Fibroblast of skin of abdomen (primary cell): ENCODE data around the gene UBE2L6.
"Not testable (repeated sequence)": the region's sequence is repeated elsewhere in the genome, so short reads cannot be mapped to it uniquely, and the experiment has no call there.

Experiments used
- DNase-seq: peaks from one replicate; pipeline ENCODE4 v3.0.0-alpha.2; 2013

The UBE2L6 gene

DNA sequence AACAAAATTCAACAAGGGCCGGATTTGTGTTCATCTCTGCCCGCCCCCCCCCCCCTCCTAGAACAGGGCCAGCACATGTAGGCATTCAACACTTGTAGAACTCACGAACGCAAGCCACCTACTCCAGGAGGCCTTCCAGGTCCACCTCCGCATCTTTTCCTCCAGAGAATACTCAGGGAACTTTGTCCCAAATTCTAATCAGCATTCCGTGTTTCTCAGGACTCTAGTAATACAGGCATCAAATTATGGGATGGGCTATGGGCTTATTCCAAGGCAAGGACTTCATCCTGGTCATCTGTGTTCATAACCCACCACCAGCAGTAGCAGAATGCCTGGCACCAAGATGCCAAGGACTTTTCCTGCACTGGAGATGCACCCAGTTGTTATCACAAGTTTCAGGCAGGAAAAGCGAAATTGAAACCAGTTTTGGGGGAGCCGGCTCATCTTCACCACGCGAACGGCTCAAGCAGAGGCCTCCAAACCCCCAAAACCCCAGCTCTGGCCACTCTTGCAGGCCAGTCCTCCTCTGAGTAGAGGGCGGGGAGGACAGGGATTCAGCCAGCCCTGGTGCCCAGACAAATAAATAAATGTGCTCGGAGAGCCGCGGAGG is 462 bp downstream of the UBE2L6 start:
- DNase-seq = peak; percentile 4

DNA sequence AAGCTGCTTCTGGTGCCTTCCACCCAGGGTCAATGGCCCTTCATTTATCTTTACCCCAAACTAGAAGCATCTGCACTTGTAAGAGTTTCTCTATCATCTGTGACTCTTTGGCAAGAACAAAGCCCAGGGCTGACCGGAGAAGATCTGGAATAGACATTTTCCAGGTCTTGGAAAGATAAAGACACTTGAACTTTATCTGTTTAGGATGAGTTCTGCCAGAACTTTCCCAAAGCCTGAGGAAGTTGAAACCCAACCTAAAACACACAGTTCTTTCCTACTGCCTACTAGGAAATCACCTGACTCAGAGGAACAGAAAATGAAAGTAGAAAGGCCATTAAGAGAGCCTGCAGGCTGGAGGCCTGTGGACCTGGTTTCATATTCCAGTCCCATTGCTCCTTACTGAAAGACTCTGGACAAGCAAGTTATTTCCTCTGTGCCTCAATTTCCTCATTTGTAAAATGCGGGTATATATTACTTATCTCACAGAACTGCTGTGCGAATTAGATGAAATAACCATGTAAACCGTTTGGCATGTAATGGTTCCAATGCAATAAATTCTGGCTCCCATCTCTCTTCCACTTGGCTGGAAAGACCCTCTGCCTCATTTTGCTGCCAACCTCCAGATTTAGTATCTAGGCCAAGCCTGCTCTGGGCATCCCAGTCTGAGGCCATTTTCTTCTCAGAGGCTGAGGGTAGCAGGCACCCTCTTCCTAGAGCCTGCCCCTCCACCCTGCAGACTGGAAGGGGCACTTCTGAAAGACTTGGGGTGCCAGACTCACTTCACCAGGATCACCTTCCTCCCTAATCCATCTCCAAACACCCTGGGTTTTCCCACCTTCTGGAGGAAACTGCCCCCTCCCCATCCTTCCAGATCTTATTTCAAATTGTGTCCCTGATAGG is 1.2 kb downstream of the UBE2L6 start:
- peak; percentile 12 for DNase-seq

DNA sequence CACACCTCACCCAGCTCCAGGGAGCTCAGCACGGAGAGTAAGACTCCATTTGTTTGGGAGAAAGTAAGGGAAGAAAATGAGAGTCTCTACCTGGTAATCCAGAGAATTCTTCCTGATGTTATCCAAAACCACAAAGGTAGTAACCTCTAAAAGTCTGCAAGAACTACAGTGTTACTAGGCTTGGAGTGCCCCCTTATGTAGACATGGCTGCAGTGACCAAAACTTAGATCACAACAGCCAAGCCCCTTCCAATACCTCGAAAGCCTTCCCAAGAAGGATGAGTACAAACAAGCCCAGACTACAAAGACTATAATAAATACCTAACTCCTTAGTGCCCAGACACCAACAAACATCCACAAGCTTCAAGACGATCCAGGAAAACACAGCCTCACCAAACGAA is 4.9 kb downstream of the UBE2L6 start:
- DNase-seq = no peak

DNA sequence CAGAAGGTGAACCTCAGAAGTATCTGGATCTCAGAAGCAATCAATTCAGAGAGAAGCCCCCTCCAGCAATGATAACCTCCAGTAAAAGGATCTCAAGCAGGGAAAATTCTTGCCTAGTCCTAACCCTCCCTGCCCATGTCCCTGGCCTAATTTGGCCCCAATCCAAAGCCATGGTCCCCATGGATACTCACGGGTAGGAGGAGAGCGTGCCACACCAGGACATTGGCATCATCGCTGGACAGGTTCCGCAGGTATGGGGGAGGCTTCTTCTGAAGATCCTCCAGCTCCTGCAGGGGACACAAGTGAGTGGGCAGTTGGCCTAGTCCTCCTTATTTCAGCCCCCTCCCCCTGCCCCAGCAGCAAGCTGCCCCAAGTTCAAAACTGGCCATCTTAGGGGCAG is 7.3 kb downstream of the UBE2L6 start:
- DNase-seq = no peak

DNA sequence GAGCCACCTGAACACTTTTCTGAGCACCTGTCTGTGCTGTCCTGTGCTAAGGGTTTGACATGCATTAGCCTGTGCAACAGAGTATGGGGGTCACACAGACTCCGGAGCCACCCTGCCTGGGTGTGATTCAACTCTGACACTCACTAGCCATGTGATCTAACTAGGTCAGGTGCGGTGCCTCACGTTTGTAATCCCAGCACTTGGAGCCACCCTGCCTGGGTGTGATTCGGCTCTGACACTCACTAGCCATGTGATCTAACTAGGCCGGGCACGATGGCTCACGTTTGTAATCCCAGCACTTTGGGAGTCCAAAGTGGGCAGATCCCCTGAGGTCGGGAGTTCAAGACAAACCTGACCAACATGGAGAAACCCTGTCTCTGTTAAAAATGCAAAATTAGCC is 11.4 kb downstream of the UBE2L6 start:
- no peak for DNase-seq

DNA sequence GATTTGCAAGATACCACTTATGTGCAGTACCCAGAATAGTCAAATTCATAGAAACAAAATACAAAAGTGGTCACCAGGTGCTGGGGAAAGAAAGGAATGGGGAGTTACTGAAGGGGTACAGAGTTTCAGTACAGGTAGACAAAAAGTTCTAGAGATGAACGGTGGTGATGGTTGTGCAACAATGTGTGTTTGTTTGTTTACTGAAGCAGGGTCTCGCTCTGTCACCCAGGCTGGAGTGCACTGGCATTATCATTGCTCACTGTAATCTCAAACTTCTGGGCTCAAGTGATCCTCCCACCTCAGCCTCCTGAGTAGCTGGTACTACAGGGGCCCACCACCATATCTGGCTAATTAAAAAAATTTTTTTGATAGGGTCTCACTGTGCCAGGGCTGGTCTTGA is 12.1 kb downstream of the UBE2L6 start:
- DNase-seq = no peak

DNA sequence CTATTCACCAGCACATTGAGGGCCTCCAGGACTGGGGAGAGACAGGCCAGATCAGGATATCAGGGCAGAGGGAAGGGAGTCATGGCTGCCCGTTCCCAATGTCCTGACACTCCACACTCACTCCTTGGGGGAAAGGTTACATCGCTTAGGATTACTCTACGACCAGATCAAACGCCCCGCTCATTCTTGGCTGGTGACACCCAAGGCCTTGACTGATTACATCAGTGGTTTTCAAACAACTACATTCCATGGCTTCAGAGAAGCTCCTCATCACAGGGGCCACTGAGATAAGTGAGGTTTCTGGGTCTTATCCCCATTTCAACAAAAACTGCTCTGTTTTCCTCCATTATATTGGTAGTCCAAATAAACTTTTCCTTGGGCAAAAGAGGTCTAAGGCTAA is 15.0 kb downstream of the UBE2L6 start:
- no peak for DNase-seq

DNA sequence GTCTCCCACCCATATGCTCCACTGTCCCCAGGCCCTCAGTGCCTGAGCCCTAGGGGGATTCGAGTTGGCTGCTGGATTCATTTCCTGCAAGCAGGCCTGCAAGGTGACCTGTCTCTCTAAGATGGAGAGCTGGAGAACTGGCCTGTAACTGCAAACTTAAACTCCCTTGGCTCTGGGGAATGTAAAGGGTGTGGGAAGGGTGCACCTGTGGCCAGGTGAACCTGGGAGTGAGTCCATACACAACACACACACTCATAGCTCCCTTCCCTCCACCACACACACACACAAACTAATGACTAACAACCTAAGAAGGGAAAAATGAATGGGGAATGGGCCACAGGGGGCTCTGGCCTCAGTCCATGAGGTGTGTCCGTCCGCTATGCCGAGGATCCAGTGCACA is 15.5 kb downstream of the UBE2L6 start:
- no peak for DNase-seq

DNA sequence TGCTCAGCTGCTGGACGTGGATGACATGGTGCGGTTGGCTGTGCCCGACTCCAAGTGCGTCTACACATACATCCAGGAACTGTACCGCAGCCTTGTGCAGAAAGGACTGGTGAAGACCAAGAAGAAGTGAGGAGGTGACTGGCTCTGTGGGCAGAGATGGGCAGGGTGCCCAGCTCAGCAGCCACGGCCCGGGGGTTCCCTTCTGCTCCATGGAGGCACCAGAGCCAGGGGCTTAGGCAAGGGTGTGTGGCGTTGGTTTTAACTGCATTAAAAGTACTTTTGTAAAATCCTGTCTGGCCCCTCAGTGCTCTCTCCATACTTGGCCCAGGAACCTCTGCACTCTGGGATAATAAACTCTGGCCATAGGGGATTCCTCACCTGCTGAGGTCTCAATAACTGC is 17.5 kb downstream of the UBE2L6 start:
- no peak for DNase-seq

DNA sequence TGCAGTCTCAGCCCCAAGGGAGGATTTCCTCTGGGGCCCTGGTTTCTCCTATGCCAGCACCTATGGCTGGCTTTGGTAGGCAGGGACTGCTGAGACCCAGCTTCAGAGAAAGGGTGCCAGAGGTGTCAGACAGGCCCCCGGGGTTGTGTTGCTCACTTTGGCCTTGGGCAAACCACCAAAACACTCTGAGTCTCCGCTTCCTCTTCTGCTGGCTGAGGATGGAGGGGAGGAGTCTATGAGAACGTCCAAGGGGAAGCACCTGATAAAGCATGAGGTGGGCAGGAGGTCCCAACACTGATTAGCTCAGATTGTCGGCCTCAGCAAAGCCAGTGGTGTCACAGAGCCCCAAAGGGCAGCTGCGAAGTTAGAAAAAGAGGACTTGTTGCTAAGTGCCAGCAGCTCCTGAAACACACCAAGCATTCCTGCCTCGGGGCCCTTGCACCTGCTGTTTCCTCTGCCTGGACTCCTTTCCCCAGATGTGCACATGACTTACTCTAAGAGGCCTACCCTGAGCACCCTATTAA is 19.6 kb downstream of the UBE2L6 start:
- DNase-seq = no peak

DNA sequence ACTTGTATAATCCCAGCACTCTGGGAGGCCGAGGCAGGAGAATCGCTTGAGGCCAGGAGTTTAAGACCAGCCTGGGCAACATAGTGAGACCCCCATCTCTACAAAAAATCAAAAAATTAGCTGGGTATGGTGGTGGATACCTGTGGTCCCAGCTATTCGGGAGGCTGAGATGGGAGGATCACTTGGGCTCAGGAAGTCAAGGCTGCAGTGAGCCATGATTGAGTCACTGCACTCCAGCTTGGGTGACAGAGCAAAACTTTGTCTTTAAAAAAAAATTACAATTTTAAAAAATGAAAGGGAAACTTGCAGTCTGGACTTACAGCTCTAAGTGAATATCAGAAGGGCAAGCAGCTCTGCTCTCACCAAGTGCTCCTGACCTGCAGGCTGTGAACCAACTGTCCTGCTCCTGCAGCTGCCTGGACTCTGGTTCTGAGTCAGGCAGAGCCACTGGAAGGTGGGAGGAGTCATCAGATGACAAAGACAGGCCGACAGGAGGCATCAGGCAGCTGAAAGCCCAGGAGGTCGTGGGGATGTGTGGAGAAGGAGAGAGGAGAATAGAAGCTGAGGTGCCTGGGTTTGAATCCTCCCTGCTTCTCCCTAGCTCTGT is 20.5 kb downstream of the UBE2L6 start:
- peak; percentile 27 for DNase-seq

DNA sequence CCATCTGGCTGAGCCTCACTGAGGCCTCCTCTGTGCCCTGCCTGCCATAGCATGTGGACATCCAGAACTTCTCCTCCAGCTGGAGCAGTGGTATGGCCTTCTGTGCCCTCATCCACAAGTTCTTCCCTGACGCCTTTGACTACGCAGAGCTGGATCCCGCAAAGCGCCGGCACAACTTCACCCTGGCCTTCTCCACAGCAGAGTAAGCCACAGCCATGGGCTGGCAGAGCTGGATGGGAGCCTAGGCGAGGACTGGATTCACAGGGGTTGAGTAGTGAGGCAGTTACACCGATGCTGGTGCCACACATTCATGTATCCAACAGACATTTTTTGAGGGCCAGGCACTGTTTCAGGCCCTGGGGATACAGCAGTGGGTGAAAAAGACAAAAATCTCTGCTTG is 21.0 kb downstream of the UBE2L6 start:
- no peak for DNase-seq

DNA sequence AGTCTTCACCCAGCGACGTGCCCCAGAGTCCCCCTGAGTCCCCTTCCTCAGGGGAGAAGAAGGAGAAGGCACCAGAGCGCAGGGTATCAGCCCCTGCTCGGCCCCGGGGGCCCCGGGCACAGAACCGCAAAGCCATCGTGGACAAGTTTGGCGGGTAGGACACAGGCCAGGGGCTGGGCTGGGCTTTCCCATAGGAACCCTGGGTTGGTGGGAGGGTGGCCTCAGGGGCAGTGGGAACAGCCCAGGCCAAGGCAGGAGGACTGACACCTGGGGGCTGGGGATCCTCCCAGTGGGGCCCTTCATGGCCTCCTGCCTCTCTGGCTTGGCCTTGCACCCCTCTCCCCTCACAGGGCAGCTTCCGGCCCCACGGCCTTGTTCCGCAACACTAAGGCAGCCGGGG is 21.6 kb downstream of the UBE2L6 start:
- no peak for DNase-seq

DNA sequence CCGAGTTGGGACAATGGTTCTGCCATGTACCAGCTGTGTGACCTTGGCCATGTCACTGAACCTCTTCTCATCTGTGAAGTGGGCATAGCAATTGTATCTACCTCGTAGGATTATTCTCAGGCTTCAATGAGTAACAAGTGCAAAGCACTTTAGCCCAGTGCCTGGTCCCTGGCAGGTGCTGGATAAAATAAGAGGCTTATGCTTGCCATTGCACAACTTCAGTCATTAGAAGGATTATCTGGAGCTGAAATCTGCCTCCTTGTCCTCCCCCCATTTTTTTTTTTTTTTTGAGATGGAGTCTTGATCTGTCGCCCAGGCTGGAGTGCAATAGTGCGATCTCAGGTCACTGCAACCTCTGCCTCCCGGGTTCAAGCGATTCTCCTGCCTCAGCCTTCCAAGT is 22.9 kb downstream of the UBE2L6 start:
- DNase-seq = no peak

DNA sequence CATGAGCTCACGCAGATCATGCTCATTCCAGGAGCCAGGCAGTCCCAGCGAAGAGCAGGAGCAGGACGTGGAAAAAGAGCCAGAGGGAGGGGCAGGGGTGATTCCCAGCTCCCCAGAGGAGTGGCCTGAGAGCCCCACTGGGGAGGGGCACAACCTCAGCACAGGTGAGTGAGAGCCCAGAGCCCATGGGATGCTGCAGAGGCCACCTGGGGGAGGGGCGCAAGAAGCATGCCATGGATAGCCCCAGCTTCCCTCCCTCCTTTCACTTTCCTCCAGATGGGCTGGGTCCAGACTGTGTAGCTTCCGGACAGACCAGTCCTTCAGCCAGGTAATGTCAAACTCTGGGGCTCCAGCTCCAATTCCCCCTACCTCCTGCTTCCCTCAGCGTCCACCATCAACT is 23.9 kb downstream of the UBE2L6 start:
- DNase-seq = no peak

DNA sequence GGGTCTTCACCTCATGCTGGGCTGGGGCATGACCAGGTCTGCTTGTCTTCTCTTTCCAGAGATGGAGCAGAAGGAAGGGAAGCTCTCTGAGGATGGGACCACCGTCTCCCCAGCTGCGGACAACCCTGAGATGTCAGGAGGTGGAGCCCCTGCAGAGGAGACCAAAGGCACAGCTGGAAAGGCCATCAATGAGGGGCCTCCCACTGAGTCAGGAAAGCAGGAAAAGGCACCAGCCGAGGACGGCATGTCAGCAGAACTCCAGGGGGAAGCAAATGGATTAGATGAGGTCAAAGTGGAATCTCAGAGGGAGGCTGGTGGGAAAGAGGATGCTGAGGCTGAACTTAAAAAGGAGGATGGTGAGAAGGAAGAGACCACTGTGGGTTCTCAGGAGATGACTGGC is 24.9 kb downstream of the UBE2L6 start:
- DNase-seq = no peak

DNA sequence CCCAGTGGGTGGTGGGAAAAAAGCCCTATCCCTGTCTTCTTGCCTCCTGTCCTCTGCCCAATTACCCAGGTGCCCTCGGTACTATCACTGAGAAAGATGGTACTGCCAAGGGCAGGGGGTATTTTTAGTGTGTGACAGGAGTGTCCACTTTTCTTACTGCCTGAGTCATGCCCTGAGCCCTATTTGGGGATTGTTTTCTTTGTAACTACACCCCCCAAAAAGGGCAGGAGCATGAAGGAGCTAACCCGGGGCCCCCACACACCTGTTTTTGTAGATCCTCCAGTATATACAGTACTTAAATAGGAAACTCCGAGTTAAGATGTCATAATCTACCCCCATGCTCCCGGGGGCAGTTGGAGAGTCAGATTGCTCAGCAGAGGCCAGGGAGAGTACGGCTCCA is 26.3 kb downstream of the UBE2L6 start:
- no peak for DNase-seq

DNA sequence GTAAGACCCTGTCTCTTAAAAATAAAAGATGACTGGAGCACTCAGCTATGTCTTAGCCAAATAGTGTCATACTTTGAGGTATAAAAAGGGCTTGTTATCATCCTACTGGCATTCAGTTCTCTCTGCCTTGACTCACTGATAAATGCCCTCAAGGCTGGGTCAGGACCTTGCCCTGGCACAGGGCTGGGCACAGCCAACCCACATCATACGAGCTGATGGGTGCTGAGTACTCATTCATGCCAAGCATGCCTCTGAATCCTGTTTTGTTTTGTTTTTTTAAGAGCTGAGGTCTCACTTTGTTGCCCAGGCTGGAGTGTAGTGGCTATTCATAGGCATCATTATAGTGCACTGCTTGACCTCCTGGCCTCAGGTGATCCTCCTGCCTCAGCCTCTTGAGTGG is 28.1 kb downstream of the UBE2L6 start:
- no peak for DNase-seq

DNA sequence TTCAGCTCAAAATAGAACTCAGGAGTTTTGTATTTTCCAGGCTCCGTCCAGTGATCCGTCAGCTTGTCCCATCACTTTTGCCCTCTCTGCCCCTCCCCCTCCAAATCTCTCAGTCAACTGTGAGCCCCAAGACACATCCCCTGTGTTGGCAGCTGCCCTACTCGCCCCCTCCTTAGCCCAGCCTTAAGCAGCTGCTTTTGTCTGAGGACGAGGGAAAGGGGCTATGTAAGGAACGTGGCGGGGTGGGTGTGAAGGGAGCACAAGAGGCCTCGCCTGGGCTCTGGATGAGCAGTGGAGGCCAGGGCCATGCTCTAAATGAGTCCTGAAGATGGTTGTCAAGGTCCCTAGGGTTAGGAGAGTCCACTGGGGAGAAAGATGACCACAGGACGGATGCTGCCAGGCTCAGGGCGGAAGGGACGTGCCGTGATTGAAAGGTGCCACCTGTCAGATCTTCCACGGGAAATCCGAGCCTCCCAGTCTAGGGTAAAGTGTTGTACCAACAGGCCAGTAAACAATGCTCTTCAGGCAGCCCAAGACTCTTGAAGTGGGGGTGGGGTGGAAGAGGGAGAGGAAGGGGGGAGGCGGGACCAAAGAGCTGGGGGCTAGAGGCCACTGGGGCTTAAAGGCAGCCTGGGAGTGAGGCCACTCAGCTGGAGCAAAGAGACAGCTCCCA is 30.4 kb downstream of the UBE2L6 start, which contains the start of gene SMTNL1:
Gene SMTNL1, plus strand, starts transcription at position 649 of the 673 bp plus-strand sequence. CDS start 5,048 bp downstream, outside the sequence.
- DNase-seq = no peak

DNA sequence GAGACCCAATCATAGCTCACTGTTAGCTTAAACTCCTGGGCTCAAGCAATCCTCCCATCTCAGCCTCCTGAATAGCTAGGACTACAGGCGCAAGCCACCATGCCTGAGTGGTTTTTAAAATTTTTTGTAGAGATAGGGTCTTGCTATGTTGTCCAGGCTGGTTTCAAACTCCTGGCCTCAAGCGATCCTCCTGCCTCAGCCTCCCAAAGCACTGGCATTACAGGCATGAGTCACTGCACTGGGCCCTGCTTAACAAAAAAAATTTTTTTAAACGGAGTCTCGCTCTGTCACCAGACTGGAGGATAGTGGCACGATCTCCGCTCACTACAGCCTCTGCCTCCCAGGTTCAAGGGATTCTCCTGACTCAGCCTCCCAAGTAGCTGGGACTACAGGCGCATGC is 33.0 kb downstream of the UBE2L6 start:
- not testable (repeated sequence) for DNase-seq

DNA sequence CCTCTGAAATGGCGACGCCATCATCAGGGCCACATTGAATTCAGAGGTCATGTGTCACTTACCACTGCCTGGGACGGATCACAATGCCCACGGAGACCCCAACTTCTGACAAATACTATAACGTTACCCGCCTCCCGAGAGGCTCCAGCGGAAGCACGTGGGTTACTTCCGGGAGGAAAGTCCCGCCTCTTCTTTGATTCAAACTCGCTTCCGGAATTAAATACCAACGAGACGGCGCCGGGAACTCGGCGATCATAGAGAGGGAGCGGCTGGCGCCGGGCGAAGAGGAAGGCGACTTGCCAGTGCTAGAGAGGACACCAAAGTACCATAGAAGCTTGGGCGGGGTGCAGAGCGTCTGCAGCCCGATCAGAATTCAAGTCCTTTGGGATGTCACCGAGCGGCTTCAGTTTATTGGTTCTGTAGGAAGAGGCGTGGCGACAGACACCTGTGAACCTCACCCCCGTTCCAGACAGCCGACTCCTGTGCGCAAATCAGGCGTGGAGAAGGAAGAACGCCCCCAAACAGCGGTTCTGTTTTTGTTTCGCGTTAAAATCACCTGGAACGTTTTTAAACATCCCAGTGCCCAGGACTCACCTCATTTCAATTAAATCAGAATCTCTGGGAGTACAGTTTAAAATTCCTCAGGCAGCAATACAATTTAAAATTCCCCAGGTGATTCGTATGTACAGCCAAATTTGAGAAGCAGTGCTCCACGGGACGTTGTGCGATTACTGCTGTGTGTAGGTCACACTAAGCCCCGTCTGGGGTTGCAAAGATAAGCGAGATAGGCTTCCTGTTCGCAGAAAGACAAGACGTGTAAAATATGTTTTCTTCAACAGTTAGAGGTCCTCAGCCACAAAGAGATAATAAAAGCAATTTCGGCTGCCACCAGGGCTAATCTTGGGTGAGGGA is 36.6 kb downstream of the UBE2L6 start, which contains the start of gene TIMM10:
Gene TIMM10, minus strand, starts transcription at position 159 of the 912 bp plus-strand sequence. CDS start 565 bp downstream, outside the sequence.
- DNase-seq = peak; percentile 97

DNA sequence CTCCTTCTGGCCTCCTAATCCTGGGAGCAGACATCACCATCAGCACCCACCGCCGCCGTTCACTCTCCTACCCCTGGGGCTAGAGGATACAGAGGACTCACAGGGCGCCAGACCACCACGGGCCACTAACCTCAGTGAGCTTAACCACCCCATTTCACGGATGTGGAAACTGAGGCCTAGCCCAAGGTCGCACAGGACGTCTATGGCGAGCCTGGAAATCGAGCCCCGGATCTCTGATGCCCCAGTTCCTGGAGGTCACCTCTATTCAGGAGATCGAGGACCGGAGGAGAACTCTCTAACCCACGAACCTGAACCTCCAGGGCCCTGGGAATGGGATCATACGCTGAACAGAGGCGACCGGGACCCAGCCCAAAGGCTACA is 37.3 kb downstream of the UBE2L6 start:
- DNase-seq = no peak
